ENCODE data around the gene LRRC8D. TPM values are rescaled to one million over a fixed set of nuclear protein-coding genes. Genes with fewer than 3 reads are reported as not detected.
"Not testable (repeated sequence)": the region's sequence is repeated elsewhere in the genome, so short reads cannot be mapped to it uniquely, and the experiment has no call there.

The LRRC8D gene
- total RNA-seq (2014; rRNA removed; shearing (Covaris generic)): 36.2 and 46.0 TPM in 2 replicates

- peak; percentile 96 for DNase-seq (ENCODE audit: low read depth)
Measured at GRCh38 chr1:89820422-89821321, at the start of gene LRRC8D. LRRC8D (plus strand) TSS chr1:89821032; CDS start chr1:89933069, 112,037 bp downstream.

GRCh38 chr1:89771991-89772560 is 48.8 kb upstream of the LRRC8D start:
- no peak for DNase-seq (ENCODE audit: low read depth)

- DNase-seq (ENCODE audit: low read depth): not testable (repeated sequence)
Measured at GRCh38 chr1:89776104-89776503, 44.7 kb upstream of the LRRC8D start.

- not testable (repeated sequence) for DNase-seq (ENCODE audit: low read depth)
Measured at GRCh38 chr1:89777271-89777670, 43.6 kb upstream of the LRRC8D start.

- no peak for DNase-seq (ENCODE audit: low read depth)
Measured at GRCh38 chr1:89779151-89779940, 41.5 kb upstream of the LRRC8D start.

- peak; percentile 63 for DNase-seq (ENCODE audit: low read depth)
Measured at GRCh38 chr1:89780721-89781120, 40.1 kb upstream of the LRRC8D start.

GRCh38 chr1:89781494-89782126 is 39.2 kb upstream of the LRRC8D start:
- peak; percentile 41 for DNase-seq (ENCODE audit: low read depth)

GRCh38 chr1:89786628-89787214 is 34.1 kb upstream of the LRRC8D start:
- DNase-seq (ENCODE audit: low read depth): no peak

- DNase-seq (ENCODE audit: low read depth): no peak
Measured at GRCh38 chr1:89790592-89790991, 30.2 kb upstream of the LRRC8D start.

GRCh38 chr1:89791064-89791726 is 29.6 kb upstream of the LRRC8D start:
- no peak for DNase-seq (ENCODE audit: low read depth)

GRCh38 chr1:89794406-89794805 is 26.4 kb upstream of the LRRC8D start:
- no peak for DNase-seq (ENCODE audit: low read depth)

- DNase-seq (ENCODE audit: low read depth): not testable (repeated sequence)
Measured at GRCh38 chr1:89795571-89795970, 25.3 kb upstream of the LRRC8D start.

GRCh38 chr1:89797876-89798275 is 23.0 kb upstream of the LRRC8D start:
- not testable (repeated sequence) for DNase-seq (ENCODE audit: low read depth)

GRCh38 chr1:89799495-89799894 is 21.3 kb upstream of the LRRC8D start:
- DNase-seq (ENCODE audit: low read depth): peak; percentile 70

GRCh38 chr1:89800022-89800655 is 20.7 kb upstream of the LRRC8D start:
- no peak for DNase-seq (ENCODE audit: low read depth)

GRCh38 chr1:89800718-89801117 is 20.1 kb upstream of the LRRC8D start:
- no peak for DNase-seq (ENCODE audit: low read depth)

- no peak for DNase-seq (ENCODE audit: low read depth)
Measured at GRCh38 chr1:89802051-89802450, 18.8 kb upstream of the LRRC8D start.

- no peak for DNase-seq (ENCODE audit: low read depth)
Measured at GRCh38 chr1:89802841-89803240, 18.0 kb upstream of the LRRC8D start.

GRCh38 chr1:89804642-89805237 is 16.1 kb upstream of the LRRC8D start:
- peak; percentile 86 for DNase-seq (ENCODE audit: low read depth)

- no peak for DNase-seq (ENCODE audit: low read depth)
Measured at GRCh38 chr1:89806616-89807015, 14.2 kb upstream of the LRRC8D start.
